Heart left ventricle (tissue), 13 donors: ENCODE measurements around the gene LPIN1.

Experiments
- CTCF ChIP-seq, 12 donors: fragments of 200-600 bp; sonication (generic) in 4 of 12; IDR thresholded peaks; one replicate each; pipeline versions ENCODE4 v1.5.0 to v1.8.0; 2018 to 2022; ENCODE audit warnings: antibody characterized with exemption in 12 of 12, mild to moderate bottlenecking in 5 of 12
- POLR2A ChIP-seq, 2 donors: fragments of 450-650 bp; IDR thresholded peaks; one replicate each; pipeline ENCODE4 v1.6.1; 2017; ENCODE audit warnings: antibody characterized with exemption in 2 of 2, mild to moderate bottlenecking in 2 of 2, moderate library complexity in 2 of 2
- donor health status: ischemic (EF 13 %, LVEDD 7.1; RV severe dilation, severe dysfunction).
- donor health status: DM: no; HTN: yes; CAD: no.
- donor health status: DM: no; HTN: no; CAD: no.
- donor health status: ischemic (EF 25% LVEDD 6.9; RV normal size, moderate dysfunction).
- donor health status: ischemic (EF 25% LVEDD 5.7; RV mildly dilated, moderate dysfunction).
- donor health status: ischemic (EF 35%, LVEDD 5.7; RV mildly dilated, moderate dysfunction).
- donor health status: nonischemic (EF 11% LVEDD 7.7; RV severe dilation, severe dysfunction).
- donor health status: DM: yes; HTN: yes; CAD: no.
- donor health status: PGD.
- donor health status: ischemic (EF 29% LVEDD 5.4; RV normal size, mild dysfunction).
- donor health status: nonischemic (EF 23%, LVEDD 6.1; RV moderate dilation, normal function).

DNA sequence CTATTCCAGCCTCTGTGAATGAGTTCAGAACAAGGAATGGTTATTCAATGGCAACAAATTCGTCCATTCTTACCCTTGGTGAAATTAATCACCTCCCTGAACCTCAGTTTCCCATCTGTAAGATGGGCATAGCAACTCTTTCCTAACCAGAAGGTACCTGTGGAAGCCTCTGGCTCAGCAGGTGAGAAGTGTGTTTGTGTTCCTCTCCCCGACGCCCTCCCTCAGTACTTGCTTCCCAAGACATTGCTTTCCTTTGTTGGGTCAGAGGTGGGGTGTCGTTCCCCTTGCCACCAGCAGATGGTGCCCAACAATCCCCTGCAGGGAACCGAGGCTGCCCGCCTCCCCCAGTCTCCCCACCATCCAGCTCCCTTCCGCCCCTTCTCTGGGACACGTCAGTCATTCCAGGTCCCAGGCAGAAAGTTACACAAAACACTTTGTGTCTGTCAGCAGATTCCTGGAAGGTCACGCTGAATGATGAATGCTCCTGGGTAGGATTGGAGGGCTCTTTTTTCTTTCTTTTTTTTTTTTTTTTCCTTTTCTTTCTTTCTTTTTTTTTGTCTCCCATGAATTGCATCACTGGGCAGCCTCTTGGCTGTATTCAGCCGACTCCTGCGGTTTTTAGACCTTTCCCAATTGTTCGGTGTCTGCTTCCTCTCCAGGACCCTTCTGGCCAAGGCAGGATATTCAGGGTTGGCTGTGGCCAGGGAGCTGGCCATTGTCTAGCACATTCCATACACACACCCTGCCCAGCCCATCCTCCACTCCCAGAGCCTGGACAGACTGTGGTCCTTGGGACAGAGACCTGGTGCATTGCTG lies 117.3 kb downstream of the LPIN1 start:
- TF ChIP-seq CTCF (IDR thresholded peaks at IDR 0.05) (peak; percentile 90 to 99 (median 96)), POLR2A (IDR thresholded peaks at IDR 0.05) (no peak)
